ENCODE data around the gene NFKB1.

- TF ChIP-seq, protein P1, sequence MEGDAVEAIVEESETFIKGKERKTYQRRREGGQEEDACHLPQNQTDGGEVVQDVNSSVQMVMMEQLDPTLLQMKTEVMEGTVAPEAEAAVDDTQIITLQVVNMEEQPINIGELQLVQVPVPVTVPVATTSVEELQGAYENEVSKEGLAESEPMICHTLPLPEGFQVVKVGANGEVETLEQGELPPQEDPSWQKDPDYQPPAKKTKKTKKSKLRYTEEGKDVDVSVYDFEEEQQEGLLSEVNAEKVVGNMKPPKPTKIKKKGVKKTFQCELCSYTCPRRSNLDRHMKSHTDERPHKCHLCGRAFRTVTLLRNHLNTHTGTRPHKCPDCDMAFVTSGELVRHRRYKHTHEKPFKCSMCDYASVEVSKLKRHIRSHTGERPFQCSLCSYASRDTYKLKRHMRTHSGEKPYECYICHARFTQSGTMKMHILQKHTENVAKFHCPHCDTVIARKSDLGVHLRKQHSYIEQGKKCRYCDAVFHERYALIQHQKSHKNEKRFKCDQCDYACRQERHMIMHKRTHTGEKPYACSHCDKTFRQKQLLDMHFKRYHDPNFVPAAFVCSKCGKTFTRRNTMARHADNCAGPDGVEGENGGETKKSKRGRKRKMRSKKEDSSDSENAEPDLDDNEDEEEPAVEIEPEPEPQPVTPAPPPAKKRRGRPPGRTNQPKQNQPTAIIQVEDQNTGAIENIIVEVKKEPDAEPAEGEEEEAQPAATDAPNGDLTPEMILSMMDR (IDR thresholded peaks at IDR 0.05): no peak
- no peak for TF ChIP-seq POLR2A (IDR thresholded peaks at IDR 0.05)
Observed at GRCh38 chr4:102631616-102632015, 130.5 kb downstream of the NFKB1 start.
